Measurements from ENCODE around the gene GDF9. TPM values are rescaled to one million over a fixed set of nuclear protein-coding genes. Genes with fewer than 3 reads are reported as not detected.
"Not testable (repeated sequence)": the region's sequence is repeated elsewhere in the genome, so short reads cannot be mapped to it uniquely, and the experiment has no call there.

GDF9 gene
- total RNA-seq, 2 donors from 2014 or later, result 0.50 to 0.93 TPM

- peaks cover 7% of the 10 kb centered on the region for H3K36me3 Mint-ChIP-seq
- H3K27ac Mint-ChIP-seq, result peak overlapping the region; percentile 94 to 97
- no peaks in the 10 kb centered on the region for H3K27me3 Mint-ChIP-seq
- H3K9me3 Mint-ChIP-seq, result no peaks in the 10 kb centered on the region
- peak in 1 of 2 donors; percentile 42 for ATAC-seq
- no peak for DNase-seq (ENCODE audit: low spot score)
- peak overlapping the region; percentile 99 for H3K4me3 Mint-ChIP-seq
- H3K4me1 Mint-ChIP-seq (ENCODE audit: low read depth in 2 of 2), result peaks cover 18 to 28% of the 10 kb centered on the region in 2 donors
Observed at GRCh38 chr5:132865668-132866341, 464 bp downstream of the GDF9 start.

DNA sequence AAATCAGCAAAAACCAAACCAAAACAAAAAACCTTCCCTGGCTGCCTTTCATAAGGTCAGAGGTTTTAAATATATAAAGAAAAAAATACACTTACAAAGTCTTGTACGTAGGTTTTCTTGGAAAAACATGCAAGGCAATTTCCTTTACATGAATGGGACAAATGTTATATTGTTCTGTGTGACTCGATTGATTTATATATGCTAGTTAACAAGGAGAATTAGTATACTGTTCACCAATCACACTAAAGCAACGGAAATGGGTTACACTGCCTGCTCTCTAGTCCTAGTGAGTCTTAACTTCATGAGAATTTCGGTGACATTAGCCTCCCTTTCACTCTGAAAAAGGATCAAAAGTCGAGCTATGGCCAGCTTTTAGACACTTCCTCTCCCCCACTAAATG, 5.5 kb downstream of the GDF9 start:
- Mint-ChIP-seq H3K4me3 (no peak overlapping the region), H3K27me3 (peaks cover 8 to 11% of the 10 kb centered on the region in 2 donors), H3K9me3 (no peaks in the 10 kb centered on the region), H3K4me1 (ENCODE audit: low read depth in 2 of 2) (peaks cover 6% of the 10 kb centered on the region in 2 donors), H3K36me3 (no peaks in the 10 kb centered on the region), H3K27ac (no peak overlapping the region)
- no peak for DNase-seq (ENCODE audit: low spot score)
- no peak for ATAC-seq

GRCh38 chr5:132859889-132860437, 6.3 kb downstream of the GDF9 start:
- no peak for DNase-seq (ENCODE audit: low spot score)
- Mint-ChIP-seq H3K4me3 (no peak overlapping the region), H3K4me1 (ENCODE audit: low read depth in 2 of 2) (no peaks in the 10 kb centered on the region), H3K9me3 (no peaks in the 10 kb centered on the region), H3K27me3 (peaks cover 11 to 17% of the 10 kb centered on the region in 2 donors), H3K27ac (no peak overlapping the region), H3K36me3 (no peaks in the 10 kb centered on the region)
- ATAC-seq, result no peak

DNA sequence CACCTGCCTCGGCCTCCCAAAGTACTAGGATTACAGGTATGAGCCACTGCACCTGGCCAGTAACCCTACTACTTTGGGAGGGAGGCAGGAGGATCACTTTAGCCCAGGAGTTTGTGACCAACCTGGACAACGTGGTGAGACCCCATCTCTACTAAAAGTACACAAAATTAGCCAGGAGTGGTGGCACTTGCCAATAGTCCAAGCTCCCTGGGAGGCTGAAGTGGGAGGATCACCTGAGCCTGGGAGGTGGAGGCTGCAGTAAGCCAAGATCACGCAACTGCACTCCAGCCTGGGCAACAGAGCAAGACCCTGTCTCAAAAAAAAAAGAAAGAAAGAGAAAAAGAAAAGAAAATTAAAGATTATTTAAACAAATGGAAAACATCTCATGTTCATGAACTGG, 10.3 kb downstream of the GDF9 start:
- no peak for ATAC-seq
- no peaks in the 10 kb centered on the region for H3K9me3 Mint-ChIP-seq
- H3K4me1 Mint-ChIP-seq (ENCODE audit: low read depth in 2 of 2), result no peaks in the 10 kb centered on the region
- no peak overlapping the region for H3K4me3 Mint-ChIP-seq
- peaks cover 16 to 25% of the 10 kb centered on the region in 2 donors for H3K27me3 Mint-ChIP-seq
- no peak overlapping the region for H3K27ac Mint-ChIP-seq
- no peaks in the 10 kb centered on the region for H3K36me3 Mint-ChIP-seq
- DNase-seq (ENCODE audit: low spot score), result no peak

- H3K27ac Mint-ChIP-seq; DNase-seq (ENCODE audit: low spot score); H3K4me3 Mint-ChIP-seq; H3K9me3 Mint-ChIP-seq; ATAC-seq; H3K4me1 Mint-ChIP-seq (ENCODE audit: low read depth in 2 of 2); H3K36me3 Mint-ChIP-seq: not testable (repeated sequence)
- H3K27me3 Mint-ChIP-seq, result peaks cover 14 to 25% of the 10 kb centered on the region in 2 donors
Observed at GRCh38 chr5:132854992-132855391, 11.3 kb downstream of the GDF9 start.

GRCh38 chr5:132854301-132854700, 12.0 kb downstream of the GDF9 start:
- Mint-ChIP-seq H3K27ac (no peak overlapping the region), H3K4me1 (ENCODE audit: low read depth in 2 of 2) (no peaks in the 10 kb centered on the region), H3K36me3 (no peaks in the 10 kb centered on the region), H3K27me3 (peaks cover 13 to 25% of the 10 kb centered on the region in 2 donors), H3K4me3 (no peak overlapping the region), H3K9me3 (no peaks in the 10 kb centered on the region)
- DNase-seq (ENCODE audit: low spot score), result no peak
- ATAC-seq, result no peak

- Mint-ChIP-seq H3K27me3 (peaks cover 13 to 25% of the 10 kb centered on the region in 2 donors), H3K9me3 (no peaks in the 10 kb centered on the region), H3K4me3 (no peak overlapping the region), H3K27ac (no peak overlapping the region), H3K4me1 (ENCODE audit: low read depth in 2 of 2) (no peaks in the 10 kb centered on the region), H3K36me3 (no peaks in the 10 kb centered on the region)
- DNase-seq (ENCODE audit: low spot score), result no peak
- ATAC-seq, result no peak
Observed at GRCh38 chr5:132853790-132854189, 12.5 kb downstream of the GDF9 start.

DNA sequence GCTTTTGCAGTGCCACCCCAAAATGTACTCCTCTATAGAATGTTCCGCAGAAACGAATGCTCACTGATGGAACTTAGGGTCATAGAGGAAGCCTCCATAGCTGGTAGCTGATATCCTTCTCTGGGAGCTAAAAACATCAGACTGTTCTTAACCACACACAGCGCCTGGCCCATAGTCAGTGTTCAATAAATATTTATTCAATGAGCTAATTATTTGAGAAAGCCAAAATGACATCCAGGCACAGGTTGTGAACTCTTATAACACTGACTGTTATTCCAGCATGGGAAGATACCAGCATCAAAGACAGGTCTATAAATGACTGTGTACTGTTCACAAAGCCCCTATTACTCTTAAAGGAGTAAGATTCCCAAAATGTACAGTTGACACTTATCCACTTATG, 12.9 kb downstream of the GDF9 start:
- no peak for ATAC-seq
- H3K4me1 Mint-ChIP-seq (ENCODE audit: low read depth in 2 of 2), result no peaks in the 10 kb centered on the region
- H3K36me3 Mint-ChIP-seq, result no peaks in the 10 kb centered on the region
- H3K27me3 Mint-ChIP-seq, result peaks cover 13 to 25% of the 10 kb centered on the region in 2 donors
- DNase-seq (ENCODE audit: low spot score), result no peak
- H3K4me3 Mint-ChIP-seq, result no peak overlapping the region
- no peaks in the 10 kb centered on the region for H3K9me3 Mint-ChIP-seq
- H3K27ac Mint-ChIP-seq, result no peak overlapping the region

DNA sequence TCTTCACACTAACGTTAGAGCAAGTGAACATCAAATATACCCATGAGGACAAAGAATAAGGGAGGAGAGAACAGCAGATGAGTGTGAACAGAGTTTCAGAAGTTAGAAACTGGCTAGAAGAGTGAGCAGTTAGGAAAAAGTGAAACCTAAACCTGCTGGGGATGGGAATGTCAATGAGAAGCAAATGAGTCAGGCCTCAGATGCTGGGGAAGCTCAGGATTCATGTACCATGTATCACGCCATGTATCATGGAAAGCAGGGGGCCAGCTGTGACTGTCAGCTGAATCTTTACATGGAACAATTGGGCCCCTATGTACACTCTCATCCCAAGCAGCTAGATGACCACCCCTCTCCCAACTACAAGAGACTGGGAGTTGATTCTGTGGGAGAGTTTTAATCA, 16.2 kb downstream of the GDF9 start:
- H3K36me3 Mint-ChIP-seq, result no peaks in the 10 kb centered on the region
- H3K9me3 Mint-ChIP-seq, result no peaks in the 10 kb centered on the region
- no peak overlapping the region for H3K27ac Mint-ChIP-seq
- H3K4me3 Mint-ChIP-seq, result no peak overlapping the region
- no peak for ATAC-seq
- no peak for DNase-seq (ENCODE audit: low spot score)
- peaks cover 7 to 9% of the 10 kb centered on the region in 2 donors for H3K27me3 Mint-ChIP-seq
- H3K4me1 Mint-ChIP-seq (ENCODE audit: low read depth in 2 of 2), result no peaks in the 10 kb centered on the region

DNA sequence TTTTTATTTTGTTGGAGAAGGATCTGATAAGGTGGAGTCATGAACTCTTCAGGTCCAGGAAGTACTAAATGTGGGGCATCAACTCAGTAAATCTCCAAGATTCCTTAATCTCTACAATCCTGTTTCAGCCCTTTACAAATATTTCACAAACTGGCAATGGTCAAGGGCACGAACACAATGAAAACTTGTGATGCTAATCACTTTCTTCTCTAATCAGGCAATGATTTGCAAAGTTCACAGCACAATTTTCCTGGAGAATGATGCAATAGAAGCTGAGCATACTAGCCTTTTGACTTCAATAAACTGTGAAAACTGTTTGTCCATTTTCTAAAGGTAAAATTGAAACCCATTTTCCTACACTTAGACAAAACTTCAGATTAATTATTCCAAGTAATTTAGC, 16.9 kb downstream of the GDF9 start:
- DNase-seq (ENCODE audit: low spot score) (no peak), ATAC-seq (no peak)
- Mint-ChIP-seq H3K27me3 (peaks cover 7% of the 10 kb centered on the region in 2 donors), H3K4me1 (ENCODE audit: low read depth in 2 of 2) (no peaks in the 10 kb centered on the region), H3K36me3 (no peaks in the 10 kb centered on the region), H3K27ac (no peak overlapping the region), H3K4me3 (no peak overlapping the region), H3K9me3 (no peaks in the 10 kb centered on the region)

GRCh38 chr5:132848270-132848669, 18.0 kb downstream of the GDF9 start:
- Mint-ChIP-seq H3K27ac (no peak overlapping the region), H3K9me3 (no peaks in the 10 kb centered on the region), H3K27me3 (peaks cover 4 to 7% of the 10 kb centered on the region in 2 donors), H3K4me3 (no peak overlapping the region), H3K36me3 (no peaks in the 10 kb centered on the region), H3K4me1 (ENCODE audit: low read depth in 2 of 2) (no peaks in the 10 kb centered on the region)
- ATAC-seq, result no peak
- DNase-seq (ENCODE audit: low spot score), result no peak

DNA sequence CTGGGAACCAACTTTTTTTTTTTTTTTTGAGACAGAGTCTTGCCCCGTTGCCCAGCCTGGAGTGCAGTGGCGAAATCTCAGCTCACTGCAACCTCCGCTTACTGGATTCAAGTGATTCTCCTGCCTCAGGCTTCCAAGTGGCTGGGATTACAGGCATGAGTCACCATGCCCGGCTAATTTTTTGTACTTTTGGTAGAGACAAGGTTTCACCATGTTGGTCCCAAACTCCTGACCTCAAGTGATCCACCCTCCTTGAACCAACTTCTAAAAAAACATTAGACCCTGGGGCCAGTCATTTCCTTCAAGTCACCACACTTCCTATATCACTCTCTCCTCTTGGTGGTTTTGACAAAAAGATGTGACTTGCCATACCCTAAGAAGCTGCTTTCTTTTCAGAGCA, 25.0 kb downstream of the GDF9 start:
- Mint-ChIP-seq H3K4me3 (no peak overlapping the region), H3K27me3 (peaks cover 0 to 2% of the 10 kb centered on the region in 2 donors), H3K36me3 (no peaks in the 10 kb centered on the region), H3K27ac (no peak overlapping the region), H3K9me3 (no peaks in the 10 kb centered on the region), H3K4me1 (ENCODE audit: low read depth in 2 of 2) (no peaks in the 10 kb centered on the region)
- ATAC-seq (peak; percentile 43 to 54), DNase-seq (ENCODE audit: low spot score) (no peak)

DNA sequence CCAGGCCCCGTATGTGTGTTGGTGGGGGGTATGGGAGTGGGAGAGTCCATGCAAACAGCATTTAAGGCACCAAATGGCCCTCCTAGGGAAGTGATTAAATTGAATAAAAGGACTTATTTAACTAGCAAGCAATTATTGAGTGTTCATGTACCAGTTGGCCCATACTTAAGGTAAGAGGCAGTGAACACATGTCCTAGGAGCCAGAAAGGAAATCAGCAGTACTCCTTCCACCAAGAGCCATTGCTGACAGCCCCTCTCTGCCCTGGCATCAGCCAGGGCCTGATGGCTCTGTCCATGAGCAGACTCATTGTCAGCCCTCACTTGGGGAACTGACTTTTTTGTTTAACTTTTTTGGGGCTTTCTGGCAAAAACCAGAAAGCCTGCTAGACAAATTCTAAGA, 25.4 kb downstream of the GDF9 start:
- H3K27me3 Mint-ChIP-seq, result peaks cover 0 to 2% of the 10 kb centered on the region in 2 donors
- no peak for ATAC-seq
- no peak overlapping the region for H3K27ac Mint-ChIP-seq
- H3K4me3 Mint-ChIP-seq, result no peak overlapping the region
- no peaks in the 10 kb centered on the region for H3K36me3 Mint-ChIP-seq
- no peaks in the 10 kb centered on the region for H3K4me1 Mint-ChIP-seq (ENCODE audit: low read depth in 2 of 2)
- H3K9me3 Mint-ChIP-seq, result no peaks in the 10 kb centered on the region
- no peak for DNase-seq (ENCODE audit: low spot score)

GRCh38 chr5:132840313-132840712, 26.0 kb downstream of the GDF9 start:
- Mint-ChIP-seq H3K4me1 (ENCODE audit: low read depth in 2 of 2) (no peaks in the 10 kb centered on the region), H3K36me3 (no peaks in the 10 kb centered on the region), H3K4me3 (no peak overlapping the region), H3K9me3 (no peaks in the 10 kb centered on the region), H3K27me3 (peaks cover 0 to 2% of the 10 kb centered on the region in 2 donors), H3K27ac (no peak overlapping the region)
- no peak for DNase-seq (ENCODE audit: low spot score)
- ATAC-seq, result no peak

Data from natural killer cell treated with Interleukin-12 subunit alpha and Interleukin-12 subunit beta and Interleukin-15 and Interleukin-18, amount 100 ng/mL, for 72 hours (primary cell).